ENCODE data around the gene SURF4.
"Not testable (repeated sequence)": the region's sequence is repeated elsewhere in the genome, so short reads cannot be mapped to it uniquely, and the experiment has no call there.

The SURF4 gene

GRCh38 chr9:133351908-133352634, 23.8 kb downstream of the SURF4 start:
- no peak for DNase-seq (ENCODE audit: low spot score)

GRCh38 chr9:133351526-133351907, 24.3 kb downstream of the SURF4 start:
- DNase-seq (ENCODE audit: low spot score), result no peak

- DNase-seq (ENCODE audit: low spot score), result no peak
Observed at GRCh38 chr9:133349965-133350616, 25.8 kb downstream of the SURF4 start.

GRCh38 chr9:133348718-133349573, 26.9 kb downstream of the SURF4 start:
- DNase-seq (ENCODE audit: low spot score), result no peak

- peak; percentile 89 for DNase-seq (ENCODE audit: low spot score)
Observed at GRCh38 chr9:133347985-133348717, 27.7 kb downstream of the SURF4 start, which contains the start of the genes MED22 and RPL7A. TSS of gene MED22 (minus strand) at chr9:133348131. CDS start at chr9:133346662, 1,469 bp downstream. TSS of gene RPL7A (plus strand) at chr9:133348218. CDS start at chr9:133348244, 26 bp downstream.

- DNase-seq (ENCODE audit: low spot score), result peak; percentile 75
Observed at GRCh38 chr9:133347515-133347984, 28.3 kb downstream of the SURF4 start.

GRCh38 chr9:133346021-133346785, 29.7 kb downstream of the SURF4 start:
- no peak for DNase-seq (ENCODE audit: low spot score)

GRCh38 chr9:133345596-133345995, 30.3 kb downstream of the SURF4 start:
- no peak for DNase-seq (ENCODE audit: low spot score)

- DNase-seq (ENCODE audit: low spot score), result no peak
Observed at GRCh38 chr9:133344979-133345378, 30.9 kb downstream of the SURF4 start.

GRCh38 chr9:133344071-133344470, 31.8 kb downstream of the SURF4 start:
- no peak for DNase-seq (ENCODE audit: low spot score)

GRCh38 chr9:133342570-133342969, 33.3 kb downstream of the SURF4 start:
- DNase-seq (ENCODE audit: low spot score), result no peak

- no peak for DNase-seq (ENCODE audit: low spot score)
Observed at GRCh38 chr9:133342069-133342406, 33.8 kb downstream of the SURF4 start.

- no peak for DNase-seq (ENCODE audit: low spot score)
Observed at GRCh38 chr9:133341369-133342068, 34.3 kb downstream of the SURF4 start.

GRCh38 chr9:133340916-133341315, 34.9 kb downstream of the SURF4 start:
- no peak for DNase-seq (ENCODE audit: low spot score)

- no peak for DNase-seq (ENCODE audit: low spot score)
Observed at GRCh38 chr9:133340256-133340655, 35.6 kb downstream of the SURF4 start.

- no peak for DNase-seq (ENCODE audit: low spot score)
Observed at GRCh38 chr9:133339641-133340040, 36.2 kb downstream of the SURF4 start.

GRCh38 chr9:133335924-133336811, 39.7 kb downstream of the SURF4 start, which contains the start of gene SURF6:
TSS of gene SURF6 (minus strand) at chr9:133336188. CDS start at chr9:133336132, 56 bp downstream.
- peak; percentile 96 for DNase-seq (ENCODE audit: low spot score)

- not testable (repeated sequence) for DNase-seq (ENCODE audit: low spot score)
Observed at GRCh38 chr9:133334888-133335287, 41.0 kb downstream of the SURF4 start.

- DNase-seq (ENCODE audit: low spot score), result no peak
Observed at GRCh38 chr9:133334161-133334560, 41.7 kb downstream of the SURF4 start.

Measured in D341Med (cell line).